HepG2 (cell line): ENCODE measurements around the gene GABRA1.

ENCODE experiments used
- FOXM1 ChIP-seq: sonication (generic); formaldehyde crosslinking; IDR thresholded peaks from 2 replicates; pipeline ENCODE4 v1.5.0; 2020; ENCODE audit warnings: missing genetic modification reagents
- GABPA ChIP-seq, 2 experiments: IDR thresholded peaks; 2 replicates each; pipeline ENCODE4 v1.6.1; 2011 to 2016; ENCODE audit warnings: low read depth in 2 of 2, low read length in 1 of 2, missing biosample characterization in 1 of 2, missing genetic modification characterization in 1 of 2
- GLI4 ChIP-seq: sonication (generic); formaldehyde crosslinking; IDR thresholded peaks from 2 replicates; pipeline ENCODE4 v1.5.1; 2020; ENCODE audit warnings: missing genetic modification reagents, mild to moderate bottlenecking, moderate library complexity, borderline replicate concordance
- IRF9 ChIP-seq: sonication (generic); formaldehyde crosslinking; IDR thresholded peaks from 2 replicates; pipeline ENCODE4 v1.8.0; 2022; ENCODE audit warnings: missing genetic modification reagents, mild to moderate bottlenecking, borderline replicate concordance
- MTF1 ChIP-seq: sonication (generic); formaldehyde crosslinking; IDR thresholded peaks from 2 replicates; pipeline ENCODE4 v1.5.0; 2020; ENCODE audit warnings: missing genetic modification reagents
- MXI1 ChIP-seq: IDR thresholded peaks from 3 replicates; pipeline ENCODE4 v1.6.1; 2012; ENCODE audit warnings: low read depth, low read length, inconsistent platforms, borderline replicate concordance
- POLR2A ChIP-seq, 2 experiments: IDR thresholded peaks; 2 replicates each; pipeline ENCODE4 v1.6.1; 2011; ENCODE audit warnings: low read depth in 2 of 2, low read length in 2 of 2, mild to moderate bottlenecking in 1 of 2, moderate library complexity in 1 of 2; ENCODE audit not compliant: insufficient read depth in 1 of 2
- RFX5 ChIP-seq: IDR thresholded peaks from 2 replicates; pipeline ENCODE4 v1.6.1; 2011; ENCODE audit warnings: low read depth, low read length, improper control_type of control experiment
- TRIM24 ChIP-seq: sonication (generic); formaldehyde crosslinking; IDR thresholded peaks from 2 replicates; pipeline ENCODE4 v1.8.0; 2022; ENCODE audit warnings: mild to moderate bottlenecking, missing genetic modification reagents
- ZFYVE20 ChIP-seq: sonication (generic); formaldehyde crosslinking; IDR thresholded peaks from 2 replicates; pipeline ENCODE4 v1.8.0; 2023; ENCODE audit warnings: low read depth, mild to moderate bottlenecking, moderate library complexity, missing genetic modification reagents, borderline replicate concordance
- ZNF280B ChIP-seq: sonication (generic); formaldehyde crosslinking; IDR thresholded peaks from 2 replicates; pipeline ENCODE4 v1.5.0; 2020; ENCODE audit warnings: missing genetic modification reagents, mild to moderate bottlenecking, borderline replicate concordance
- TF ChIP-seq, protein P1 (sequence below): sonication (generic); formaldehyde crosslinking; IDR thresholded peaks from 2 replicates; pipeline ENCODE4 v1.5.0; 2020; ENCODE audit warnings: mild to moderate bottlenecking, missing genetic modification reagents, moderate library complexity

- no peak for TF ChIP-seq RFX5
- TF ChIP-seq, protein P1, sequence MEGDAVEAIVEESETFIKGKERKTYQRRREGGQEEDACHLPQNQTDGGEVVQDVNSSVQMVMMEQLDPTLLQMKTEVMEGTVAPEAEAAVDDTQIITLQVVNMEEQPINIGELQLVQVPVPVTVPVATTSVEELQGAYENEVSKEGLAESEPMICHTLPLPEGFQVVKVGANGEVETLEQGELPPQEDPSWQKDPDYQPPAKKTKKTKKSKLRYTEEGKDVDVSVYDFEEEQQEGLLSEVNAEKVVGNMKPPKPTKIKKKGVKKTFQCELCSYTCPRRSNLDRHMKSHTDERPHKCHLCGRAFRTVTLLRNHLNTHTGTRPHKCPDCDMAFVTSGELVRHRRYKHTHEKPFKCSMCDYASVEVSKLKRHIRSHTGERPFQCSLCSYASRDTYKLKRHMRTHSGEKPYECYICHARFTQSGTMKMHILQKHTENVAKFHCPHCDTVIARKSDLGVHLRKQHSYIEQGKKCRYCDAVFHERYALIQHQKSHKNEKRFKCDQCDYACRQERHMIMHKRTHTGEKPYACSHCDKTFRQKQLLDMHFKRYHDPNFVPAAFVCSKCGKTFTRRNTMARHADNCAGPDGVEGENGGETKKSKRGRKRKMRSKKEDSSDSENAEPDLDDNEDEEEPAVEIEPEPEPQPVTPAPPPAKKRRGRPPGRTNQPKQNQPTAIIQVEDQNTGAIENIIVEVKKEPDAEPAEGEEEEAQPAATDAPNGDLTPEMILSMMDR (CRISPR knock-in tag) = no peak
- no peak for TF ChIP-seq IRF9 (CRISPR knock-in tag)
- no peak for TF ChIP-seq TRIM24
- no peak for TF ChIP-seq GLI4 (CRISPR knock-in tag)
- TF ChIP-seq ZFYVE20 (CRISPR knock-in tag) = no peak
- no peak for TF ChIP-seq MTF1 (CRISPR knock-in tag)
- TF ChIP-seq GABPA (IDR thresholded peaks at IDR 0.05; ENCODE audit: low read depth, low read length) = no peak
- TF ChIP-seq GABPA (CRISPR knock-in tag; IDR thresholded peaks at IDR 0.05; ENCODE audit: low read depth) = no peak
- TF ChIP-seq ZNF280B (CRISPR knock-in tag) = no peak
- no peak for TF ChIP-seq POLR2A (IDR thresholded peaks at IDR 0.05; ENCODE audit: insufficient read depth in 1 of 2, low read depth in 2 of 2, low read length in 2 of 2)
- TF ChIP-seq MXI1 = no peak
- TF ChIP-seq FOXM1 (CRISPR knock-in tag) = no peak
Observed at GRCh38 chr5:161850491-161850890, 2.6 kb downstream of the GABRA1 start.
